Activated T-cell treated with anti-CD3 and anti-CD28 coated beads for 1 hour (primary cell): ENCODE results near the gene PPT1.
A peak's percentile ranks its signal among the peaks of the same experiment; 100 is the strongest.
"Not testable (repeated sequence)": the region's sequence is repeated elsewhere in the genome, so short reads cannot be mapped to it uniquely, and the experiment has no call there.

Experiments
- DNase-seq: peaks from one replicate; pipeline ENCODE4 v3.0.0-alpha.2; 2020; ENCODE audit warnings: low read depth

PPT1 gene

GRCh38 chr1:40057310-40058030, 39.6 kb downstream of the PPT1 start:
- DNase-seq = no peak

- no peak for DNase-seq
Measured at GRCh38 chr1:40056519-40057309, 40.3 kb downstream of the PPT1 start.

- DNase-seq = no peak
Measured at GRCh38 chr1:40053138-40053887, 43.7 kb downstream of the PPT1 start.

- no peak for DNase-seq
Measured at GRCh38 chr1:40050863-40051262, 46.2 kb downstream of the PPT1 start.

GRCh38 chr1:40049725-40050124, 47.3 kb downstream of the PPT1 start:
- DNase-seq = no peak

GRCh38 chr1:40047769-40048168, 49.3 kb downstream of the PPT1 start:
- DNase-seq = no peak

GRCh38 chr1:40047276-40047675, 49.8 kb downstream of the PPT1 start:
- no peak for DNase-seq

- no peak for DNase-seq
Measured at GRCh38 chr1:40045766-40046165, 51.3 kb downstream of the PPT1 start.

GRCh38 chr1:40045182-40045581, 51.9 kb downstream of the PPT1 start:
- DNase-seq = no peak

GRCh38 chr1:40044110-40044509, 52.9 kb downstream of the PPT1 start:
- no peak for DNase-seq

- DNase-seq = no peak
Measured at GRCh38 chr1:40042341-40042740, 54.7 kb downstream of the PPT1 start.

- DNase-seq = no peak
Measured at GRCh38 chr1:40041466-40041838, 55.6 kb downstream of the PPT1 start.

GRCh38 chr1:40040511-40041465, 56.3 kb downstream of the PPT1 start, which contains the start of gene CAP1:
Gene CAP1 (plus strand): TSS chr1:40040729. CDS start chr1:40059347, 18,618 bp downstream.
- DNase-seq = peak; percentile 99

GRCh38 chr1:40039757-40040510, 57.1 kb downstream of the PPT1 start:
- peak; percentile 62 for DNase-seq

- no peak for DNase-seq
Measured at GRCh38 chr1:40039245-40039756, 57.8 kb downstream of the PPT1 start.

GRCh38 chr1:40038697-40039096, 58.4 kb downstream of the PPT1 start:
- no peak for DNase-seq

GRCh38 chr1:40037254-40037653, 59.8 kb downstream of the PPT1 start:
- DNase-seq = not testable (repeated sequence)

GRCh38 chr1:40036574-40036973, 60.5 kb downstream of the PPT1 start:
- DNase-seq = no peak

- DNase-seq = no peak
Measured at GRCh38 chr1:40034869-40035268, 62.2 kb downstream of the PPT1 start.

- peak; percentile 33 for DNase-seq
Measured at GRCh38 chr1:40032240-40032891, 64.7 kb downstream of the PPT1 start.
